GM10847 (cell line): ENCODE data around the gene ATP6V0E1.

Experiments
- POLR2A ChIP-seq: IDR thresholded peaks from 2 replicates; pipeline ENCODE4 v1.6.1; 2011; ENCODE audit not compliant: insufficient read length; ENCODE audit errors: extremely low read depth

Gene ATP6V0E1

GRCh38 chr5:172975289-172975688 lies 8.3 kb upstream of the ATP6V0E1 start:
- TF ChIP-seq POLR2A, result no peak

- TF ChIP-seq POLR2A, result no peak
Measured at GRCh38 chr5:172979778-172980177, 3.8 kb upstream of the ATP6V0E1 start.

- no peak for TF ChIP-seq POLR2A
Measured at GRCh38 chr5:172981931-172982330, 1.6 kb upstream of the ATP6V0E1 start.

- no peak for TF ChIP-seq POLR2A
Measured at GRCh38 chr5:172984244-172984953, 828 bp downstream of the ATP6V0E1 start.

- no peak for TF ChIP-seq POLR2A
Measured at GRCh38 chr5:172985596-172985995, 2.0 kb downstream of the ATP6V0E1 start.

GRCh38 chr5:172988276-172988675 lies 4.7 kb downstream of the ATP6V0E1 start:
- TF ChIP-seq POLR2A, result no peak

- no peak for TF ChIP-seq POLR2A
Measured at GRCh38 chr5:172990776-172991175, 7.2 kb downstream of the ATP6V0E1 start.

- no peak for TF ChIP-seq POLR2A
Measured at GRCh38 chr5:172994405-172994804, 10.8 kb downstream of the ATP6V0E1 start.

- no peak for TF ChIP-seq POLR2A
Measured at GRCh38 chr5:172999372-172999973, 15.9 kb downstream of the ATP6V0E1 start.

- no peak for TF ChIP-seq POLR2A
Measured at GRCh38 chr5:172999974-173000373, 16.4 kb downstream of the ATP6V0E1 start.

- TF ChIP-seq POLR2A, result no peak
Measured at GRCh38 chr5:173001229-173001841, 17.8 kb downstream of the ATP6V0E1 start.

- TF ChIP-seq POLR2A, result no peak
Measured at GRCh38 chr5:173003360-173003759, 19.8 kb downstream of the ATP6V0E1 start.

GRCh38 chr5:173004013-173004412 lies 20.4 kb downstream of the ATP6V0E1 start:
- TF ChIP-seq POLR2A, result no peak

GRCh38 chr5:173004447-173004846 lies 20.9 kb downstream of the ATP6V0E1 start:
- TF ChIP-seq POLR2A, result no peak

GRCh38 chr5:173010021-173010420 lies 26.4 kb downstream of the ATP6V0E1 start:
- no peak for TF ChIP-seq POLR2A
